Right lobe of liver (tissue), 6 donors: Measurements from ENCODE around the gene HOXD9. TPM values are rescaled to one million over a fixed set of nuclear protein-coding genes. Genes with fewer than 3 reads are reported as not detected.

ENCODE experiments used
- ATAC-seq, 4 donors: fragments of 200-7000 bp; cut with Tn5 transposase; one replicate each; pipeline ENCODE4 v1.9.1; 2020; ENCODE audit warnings: mild to moderate bottlenecking in 4 of 4, moderate library complexity in 4 of 4
- DNase-seq, 3 donors: peaks; one replicate each; pipeline ENCODE4 v3.0.0-alpha.2; 2020
- H3K27ac ChIP-seq, 3 donors: fragments of 200-600 bp; one replicate each; pipeline ENCODE4 v1.8.0; 2022
- H3K27me3 ChIP-seq, 2 donors: fragments of 200-600 bp; one replicate each; pipeline ENCODE4 v1.8.0; 2022
- H3K36me3 ChIP-seq, 4 donors: fragments of 200-600 bp; sonication (generic) in 1 of 4; one replicate each; pipeline versions ENCODE4 v1.5.1 to v1.8.0; 2017 to 2022; ENCODE audit warnings: control low read depth in 1 of 4
- H3K4me1 ChIP-seq, 4 donors: fragments of 200-600 bp; sonication (generic) in 1 of 4; one replicate each; pipeline versions ENCODE4 v1.5.1 to v1.8.0; 2017 to 2022; ENCODE audit warnings: control low read depth in 1 of 4
- H3K4me3 ChIP-seq, 3 donors: fragments of 200-600 bp; one replicate each; pipeline ENCODE4 v1.8.0; 2022
- H3K9me3 ChIP-seq, 4 donors: fragments of 200-600 bp; sonication (generic) in 1 of 4; one replicate each; pipeline versions ENCODE4 v1.5.1 to v1.8.0; 2017 to 2022; ENCODE audit warnings: control low read depth in 1 of 4
- CTCF ChIP-seq, 4 donors: fragments of 200-600 bp in 3 of 4; fragments of 450-650 bp in 1 of 4; IDR thresholded peaks; one replicate each; pipeline versions ENCODE4 v1.5.1 to v1.8.0; 2016 to 2022; ENCODE audit warnings: antibody characterized with exemption in 4 of 4, mild to moderate bottlenecking in 2 of 4
- POLR2A ChIP-seq: fragments of 450-650 bp; IDR thresholded peaks from one replicate; pipeline ENCODE4 v1.6.1; 2017; ENCODE audit warnings: antibody characterized with exemption, mild to moderate bottlenecking
- WGBS: methylation state at CpG from one replicate; pipeline ENCODE4 v1.1.6; 2018; ENCODE audit warnings: low coverage, low lambda C conversion rate; ENCODE audit not compliant: insufficient coverage; ENCODE audit errors: missing lambda C conversion rate; 5-methylcytosine and 5-hydroxymethylcytosine counted together
- intact Hi-C, 2 donors: fragments of 100-400 bp; cut with DNase I; formaldehyde crosslinking; loops; one replicate each; pipeline versions ENCODE4 v1.11.2 to v1.14.1; 2022
- total RNA-seq, 6 experiments: library from RNA; depleted of rRNA in 2 of 6; stranded (reverse); fragments of >200 nt in 2 of 6; fragmentation: NEBNext Ultra II Directional in 3 of 6; extraction: Animal tissue kit (Norgen Biotek cat#: 25700) in 3 of 6; gene quantifications; one replicate each; pipeline versions ENCODE4 v1.1.0 to v1.2.4, GENCODE V29; 2016 to 2023
- donor health status: DM: no; HTN: yes; CAD: no.
- donor health status: DM: no; HTN: no; CAD: no.
- donor health status: DM: no; HTN: no; CAD: no.
- donor health status: DM: no; HTN: yes; CAD: no.
- donor health status: DM: no; HTN: yes; CAD: no.

The HOXD9 gene
- total RNA-seq, 6 experiments from 2014 or later = 0.25 TPM; not detected in 5

GRCh38 chr2:176105730-176106580 is 16.6 kb upstream of the HOXD9 start:
- no peak overlapping the region for H3K4me3 ChIP-seq
- DNase-seq (no peak), ATAC-seq (no peak)
- H3K27ac ChIP-seq = no peak overlapping the region
- H3K27me3 ChIP-seq = peaks cover 34 to 88% of the 10 kb centered on the region in 2 donors
- no peaks in the 10 kb centered on the region for H3K9me3 ChIP-seq
- H3K36me3 ChIP-seq = no peaks in the 10 kb centered on the region
- peaks cover 0 to 8% (median 0%) of the 10 kb centered on the region in 4 donors for H3K4me1 ChIP-seq
- TF ChIP-seq CTCF (IDR thresholded peaks at IDR 0.05) = no peak
- TF ChIP-seq POLR2A = no peak
- intact Hi-C loops = no loop called here
- WGBS = 3% methylated on average over 21 of the region's 25 CpGs

- H3K4me3 ChIP-seq = no peak within 1 kb of the TSS
- no peaks in the 10 kb centered on the region for H3K36me3 ChIP-seq
- no peak within 1 kb of the TSS for H3K27ac ChIP-seq
- TF ChIP-seq CTCF (IDR thresholded peaks at IDR 0.05) = no peak
- TF ChIP-seq POLR2A = no peak
- peak; percentile 60 to 72 (median 64) for DNase-seq
- 3% methylated on average over 14 of the region's 85 CpGs for WGBS
- H3K4me1 ChIP-seq = peaks cover 0 to 8% (median 0%) of the 10 kb centered on the region in 4 donors
- ATAC-seq = peak; percentile 70 to 84 (median 80)
- peaks cover 29 to 86% of the 10 kb centered on the region in 2 donors for H3K27me3 ChIP-seq
- intact Hi-C loops = no loop called here
- no peaks in the 10 kb centered on the region for H3K9me3 ChIP-seq
Measured at GRCh38 chr2:176106581-176107539, 15.7 kb upstream of the HOXD9 start, which contains the start of gene HOXD11. TSS of gene HOXD11 (plus strand) at chr2:176107280. CDS start at chr2:176107356, 76 bp downstream.

- TF ChIP-seq POLR2A (no peak), CTCF (IDR thresholded peaks at IDR 0.05) (no peak)
- DNase-seq (no peak), ATAC-seq (no peak)
- H3K4me1 ChIP-seq = peaks cover 0 to 8% (median 0%) of the 10 kb centered on the region in 4 donors
- H3K36me3 ChIP-seq = no peaks in the 10 kb centered on the region
- intact Hi-C loops = no loop called here
- no peak overlapping the region for H3K27ac ChIP-seq
- H3K4me3 ChIP-seq = no peak overlapping the region
- no peaks in the 10 kb centered on the region for H3K9me3 ChIP-seq
- WGBS = 0% methylated on average over 9 of the region's 59 CpGs
- peaks cover 24 to 87% of the 10 kb centered on the region in 2 donors for H3K27me3 ChIP-seq
Measured at GRCh38 chr2:176107731-176108181, 14.8 kb upstream of the HOXD9 start.

GRCh38 chr2:176109192-176109901 is 13.2 kb upstream of the HOXD9 start:
- Histone ChIP-seq H3K27me3 (peaks cover 15 to 86% of the 10 kb centered on the region in 2 donors), H3K4me3 (no peak overlapping the region), H3K4me1 (peaks cover 0 to 8% (median 0%) of the 10 kb centered on the region in 4 donors), H3K36me3 (no peaks in the 10 kb centered on the region), H3K27ac (no peak overlapping the region), H3K9me3 (no peaks in the 10 kb centered on the region)
- DNase-seq (no peak), ATAC-seq (no peak)
- intact Hi-C loops = no loop called here
- TF ChIP-seq POLR2A (no peak), CTCF (IDR thresholded peaks at IDR 0.05) (no peak)
- 8% methylated on average over 16 of the region's 26 CpGs for WGBS
